Mucosa of descending colon (tissue), 3 donors: ENCODE results near the gene AUH. TPM values are rescaled to one million over a fixed set of nuclear protein-coding genes. Genes with fewer than 3 reads are reported as not detected.
A peak's percentile ranks its signal among the peaks of the same experiment; 100 is the strongest.

Experiments used
- ATAC-seq: fragments of 200-7000 bp; cut with Tn5 transposase; one replicate; pipeline ENCODE4 v1.9.1; 2020; ENCODE audit warnings: mild to moderate bottlenecking, moderate library complexity
- DNase-seq, 3 donors: peaks; one replicate each; pipeline ENCODE4 v3.0.0-alpha.2; 2020
- H3K36me3 ChIP-seq: fragments of 200-600 bp; one replicate; pipeline ENCODE4 v1.8.0; 2021; ENCODE audit warnings: low read depth, mild to moderate bottlenecking
- H3K4me1 ChIP-seq: fragments of 200-600 bp; one replicate; pipeline ENCODE4 v1.8.0; 2021; ENCODE audit warnings: low read depth, mild to moderate bottlenecking
- H3K4me3 ChIP-seq: fragments of 200-600 bp; one replicate; pipeline ENCODE4 v1.8.0; 2021; ENCODE audit warnings: mild to moderate bottlenecking
- H3K9me3 ChIP-seq: fragments of 200-600 bp; one replicate; pipeline ENCODE4 v1.8.0; 2021; ENCODE audit warnings: mild to moderate bottlenecking
- intact Hi-C, 2 donors: fragments of 100-400 bp; cut with DNase I in 1 of 2; cut with micrococcal nuclease in 1 of 2; formaldehyde crosslinking; loops; one replicate each; pipeline versions ENCODE4 v1.11.0 to v1.11.1; 2022; cut with DNase I, micrococcal nuclease
- total RNA-seq, 3 donors: library from RNA; stranded (reverse); fragmentation: NEBNext Ultra II Directional in 2 of 3; extraction: Animal tissue kit (Norgen Biotek cat#: 25700) in 2 of 3; gene quantifications; one replicate each; pipeline versions ENCODE4 v1.2.1 to v1.2.4, GENCODE V29; 2021 to 2023
- TF ChIP-seq, protein P1 (sequence below): fragments of 200-600 bp; IDR thresholded peaks from one replicate; pipeline ENCODE4 v1.8.0; 2022; ENCODE audit warnings: antibody characterized with exemption, mild to moderate bottlenecking
- donor health status: DM: no; HTN: no; CAD: no; lungs with moderate emphysema.
- donor health status: DM: no; HTN: no; CAD: no.
- donor health status: DM: no; HTN: yes; CAD: no.

Gene AUH
- total RNA-seq, 3 donors from 2014 or later: 18.2 to 37.2 (median 26.6) TPM

DNA sequence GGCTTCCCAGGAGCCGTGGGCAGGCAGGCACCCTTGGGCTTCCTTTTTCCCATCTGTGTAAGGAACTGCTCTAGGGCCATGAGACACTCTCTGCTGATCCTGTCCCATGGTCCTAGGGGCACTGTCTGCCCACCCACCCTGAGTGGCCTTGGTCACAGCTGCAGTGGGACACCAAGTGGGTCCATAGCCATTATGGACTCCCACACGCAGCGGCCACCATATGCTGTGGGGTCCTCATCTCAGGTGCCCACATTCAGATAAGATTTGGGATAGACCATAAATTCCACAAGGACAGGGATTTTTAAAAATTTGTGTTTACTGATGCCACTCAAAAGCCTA, 180.8 kb downstream of the AUH start:
- ATAC-seq (no peak), DNase-seq (no peak)
- Histone ChIP-seq H3K9me3 (no peaks in the 10 kb centered on the region), H3K36me3 (no peaks in the 10 kb centered on the region), H3K4me3 (no peak overlapping the region), H3K4me1 (peaks cover 11% of the 10 kb centered on the region)
- TF ChIP-seq, protein P1, sequence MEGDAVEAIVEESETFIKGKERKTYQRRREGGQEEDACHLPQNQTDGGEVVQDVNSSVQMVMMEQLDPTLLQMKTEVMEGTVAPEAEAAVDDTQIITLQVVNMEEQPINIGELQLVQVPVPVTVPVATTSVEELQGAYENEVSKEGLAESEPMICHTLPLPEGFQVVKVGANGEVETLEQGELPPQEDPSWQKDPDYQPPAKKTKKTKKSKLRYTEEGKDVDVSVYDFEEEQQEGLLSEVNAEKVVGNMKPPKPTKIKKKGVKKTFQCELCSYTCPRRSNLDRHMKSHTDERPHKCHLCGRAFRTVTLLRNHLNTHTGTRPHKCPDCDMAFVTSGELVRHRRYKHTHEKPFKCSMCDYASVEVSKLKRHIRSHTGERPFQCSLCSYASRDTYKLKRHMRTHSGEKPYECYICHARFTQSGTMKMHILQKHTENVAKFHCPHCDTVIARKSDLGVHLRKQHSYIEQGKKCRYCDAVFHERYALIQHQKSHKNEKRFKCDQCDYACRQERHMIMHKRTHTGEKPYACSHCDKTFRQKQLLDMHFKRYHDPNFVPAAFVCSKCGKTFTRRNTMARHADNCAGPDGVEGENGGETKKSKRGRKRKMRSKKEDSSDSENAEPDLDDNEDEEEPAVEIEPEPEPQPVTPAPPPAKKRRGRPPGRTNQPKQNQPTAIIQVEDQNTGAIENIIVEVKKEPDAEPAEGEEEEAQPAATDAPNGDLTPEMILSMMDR: no peak
- intact Hi-C loops: no loop called here

DNA sequence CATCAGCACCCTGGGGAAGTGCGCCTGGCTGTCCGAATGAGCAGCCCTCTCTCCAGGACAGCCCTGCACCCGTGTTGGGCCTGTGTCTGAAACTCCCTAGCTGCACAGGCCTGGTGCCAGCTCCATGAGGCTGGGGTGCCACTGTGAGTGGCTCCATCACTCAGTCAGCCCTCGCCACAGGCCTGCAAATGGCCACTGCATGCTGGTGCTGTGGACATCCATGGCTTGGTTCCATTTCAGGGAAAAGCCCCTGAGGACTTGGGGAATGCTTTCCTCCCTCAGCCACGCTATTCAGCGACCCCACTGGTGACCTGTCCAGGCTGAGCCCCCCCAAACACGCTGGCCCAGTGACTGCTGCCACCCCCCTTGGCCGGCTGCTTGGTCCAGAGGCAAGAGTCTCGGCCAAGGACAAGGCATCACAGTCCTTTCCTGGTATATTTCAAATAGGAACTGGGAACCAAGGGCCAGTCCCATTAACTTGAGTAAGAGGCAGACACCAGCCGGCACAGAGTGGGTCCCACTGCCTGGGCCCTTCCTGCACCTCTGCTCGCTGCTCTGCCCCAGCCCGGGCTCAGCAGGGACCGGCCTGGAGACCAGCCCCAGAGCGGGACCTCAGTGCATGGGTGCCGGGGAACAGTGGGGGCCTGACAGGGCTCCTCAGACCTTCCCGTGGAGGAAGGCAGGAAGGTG, 181.3 kb downstream of the AUH start:
- Histone ChIP-seq H3K4me1 (peaks cover 11% of the 10 kb centered on the region), H3K36me3 (no peaks in the 10 kb centered on the region), H3K9me3 (no peaks in the 10 kb centered on the region), H3K4me3 (no peak overlapping the region)
- intact Hi-C loops: no loop called here
- TF ChIP-seq, protein P1: no peak
- DNase-seq (peak in 1 of 3 donors; percentile 14), ATAC-seq (no peak)

DNA sequence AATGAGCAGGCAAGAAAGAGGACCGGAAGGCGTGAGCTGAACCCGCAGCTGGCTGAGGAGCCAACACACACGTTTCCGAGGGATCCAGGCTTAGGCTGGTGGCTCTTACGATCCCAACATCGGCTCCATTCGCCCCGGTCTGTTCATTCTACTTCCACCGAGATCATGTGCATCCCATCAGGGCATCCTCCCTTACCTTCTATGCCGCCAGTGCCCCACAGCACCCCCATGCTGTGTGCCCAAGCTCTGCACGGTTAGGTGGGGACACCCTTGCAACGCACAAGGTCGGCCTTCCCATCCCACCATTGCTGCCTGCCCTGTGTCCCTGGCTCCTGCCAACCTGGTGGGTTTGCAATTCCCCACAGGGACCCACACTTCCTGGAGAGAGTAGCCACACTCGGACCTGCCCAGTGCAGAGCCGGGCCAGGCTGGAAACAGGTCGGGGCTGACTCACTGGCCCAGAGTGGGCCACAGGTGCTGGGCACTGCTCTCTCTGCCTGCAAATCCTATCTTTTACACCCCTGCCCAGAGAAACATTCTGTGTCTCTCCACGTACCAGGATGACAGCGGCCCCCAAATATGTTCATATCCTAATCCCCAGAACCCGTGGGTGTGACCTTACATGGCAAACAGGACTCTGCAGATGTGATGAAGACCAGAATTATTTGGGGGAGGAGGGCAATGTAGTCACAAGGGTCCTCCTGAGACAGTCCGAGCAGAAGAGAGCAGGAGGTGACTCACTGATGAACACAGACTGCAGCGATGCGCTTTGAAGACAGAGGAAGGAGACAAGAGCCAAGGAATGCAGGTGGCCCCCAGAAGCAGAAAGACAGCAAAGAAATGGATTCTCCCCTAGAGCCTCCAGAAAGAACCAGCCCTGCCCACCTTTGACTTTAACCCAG, 182.2 kb downstream of the AUH start:
- no peaks in the 10 kb centered on the region for H3K36me3 ChIP-seq
- DNase-seq (peak in 1 of 3 donors; percentile 23), ATAC-seq (no peak)
- TF ChIP-seq, protein P1: no peak
- no peaks in the 10 kb centered on the region for H3K9me3 ChIP-seq
- H3K4me3 ChIP-seq: no peak overlapping the region
- peaks cover 11% of the 10 kb centered on the region for H3K4me1 ChIP-seq
- intact Hi-C loops: no loop called here

DNA sequence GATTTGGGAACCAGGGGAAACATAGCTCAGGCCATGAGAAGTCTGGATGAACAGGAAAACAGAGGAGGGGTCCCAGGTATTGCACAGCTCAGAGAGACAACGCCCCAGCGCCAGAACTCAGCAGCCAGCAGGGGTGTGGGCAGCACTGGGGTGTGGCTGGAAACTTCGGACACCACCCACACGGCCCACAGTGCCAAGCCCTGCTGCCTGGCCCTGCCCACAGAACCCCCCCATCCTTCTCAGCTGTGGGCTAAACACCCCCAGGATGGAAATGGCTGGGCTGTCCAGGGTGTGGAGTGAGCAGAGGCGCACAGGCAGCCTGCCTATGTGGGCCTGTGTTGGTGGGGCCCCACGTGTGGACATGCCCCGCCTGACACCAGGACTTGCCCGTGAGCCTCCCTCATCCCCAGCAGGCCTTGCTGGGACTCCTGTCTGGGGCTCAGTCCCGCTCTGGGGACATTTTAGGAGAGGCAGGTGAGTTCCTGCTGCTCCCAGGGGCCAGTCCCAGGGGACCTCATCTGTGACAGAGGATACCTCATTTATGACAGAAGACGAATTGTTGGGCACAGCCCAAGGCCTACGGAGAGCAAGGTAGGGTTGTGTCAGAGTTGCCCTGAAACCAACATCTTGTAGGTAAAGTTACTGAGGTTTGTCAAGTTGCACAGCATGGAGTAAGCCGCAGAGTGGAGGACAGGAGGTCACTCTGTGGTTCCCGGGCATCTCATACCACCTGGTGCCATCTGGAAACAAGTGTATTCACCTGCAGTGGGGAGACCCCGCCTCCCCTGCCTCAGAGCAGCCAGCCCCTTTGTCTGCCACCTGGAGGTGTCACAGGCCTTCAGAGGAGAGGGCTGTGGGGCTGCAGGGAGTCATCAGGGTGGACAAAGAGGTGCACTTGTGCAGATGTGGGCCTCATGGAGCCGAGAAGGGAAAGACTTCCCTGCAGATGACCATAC, 183.2 kb downstream of the AUH start:
- H3K4me1 ChIP-seq: peaks cover 11% of the 10 kb centered on the region
- DNase-seq (peak in 2 of 3 donors; percentile 62 to 69), ATAC-seq (no peak)
- TF ChIP-seq, protein P1: no peak
- intact Hi-C loops: no loop called here
- H3K4me3 ChIP-seq: no peak overlapping the region
- no peaks in the 10 kb centered on the region for H3K36me3 ChIP-seq
- no peaks in the 10 kb centered on the region for H3K9me3 ChIP-seq

DNA sequence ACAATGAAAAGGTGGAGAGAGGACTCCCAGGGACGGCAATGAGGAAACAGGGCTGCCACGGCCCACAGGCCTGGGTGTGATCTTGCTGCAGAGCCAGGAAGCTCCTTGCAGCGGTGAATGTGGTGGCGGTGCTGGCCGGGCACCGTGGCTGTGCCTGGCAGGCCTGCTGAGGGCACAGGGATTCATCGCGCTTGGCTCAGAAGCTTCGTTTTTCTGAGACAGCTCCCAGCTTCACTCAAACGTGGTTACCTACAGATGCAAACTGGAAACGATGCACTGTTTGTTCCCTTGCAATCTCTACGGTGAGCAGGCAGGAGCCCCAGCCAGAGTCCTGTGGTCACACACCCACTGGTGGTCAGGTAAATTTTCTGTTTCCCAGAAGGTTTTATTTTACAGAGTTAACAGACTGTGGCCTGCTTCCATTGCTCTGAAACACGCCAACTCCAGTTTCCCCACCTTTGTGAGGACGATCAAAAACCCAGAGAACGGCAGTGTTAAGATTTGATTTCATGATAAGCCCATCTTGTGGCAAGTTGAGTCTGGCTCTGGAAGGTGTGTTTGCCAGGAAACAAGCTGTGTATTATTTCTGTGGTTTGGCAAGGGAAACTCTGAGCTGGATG, 183.9 kb downstream of the AUH start:
- ATAC-seq (peak; percentile 71), DNase-seq (peak in 2 of 3 donors; percentile 65 to 77)
- no peaks in the 10 kb centered on the region for H3K36me3 ChIP-seq
- H3K4me1 ChIP-seq: peaks cover 11% of the 10 kb centered on the region
- no peak overlapping the region for H3K4me3 ChIP-seq
- H3K9me3 ChIP-seq: no peaks in the 10 kb centered on the region
- intact Hi-C loops: no loop called here
- TF ChIP-seq, protein P1: no peak
